ENCODE measurements around the gene DGUOK.

DGUOK gene

GRCh38 chr2:73981081-73982001 is 54.7 kb downstream of the DGUOK start:
- no peak for DNase-seq

GRCh38 chr2:73982140-73982617 is 55.5 kb downstream of the DGUOK start:
- DNase-seq = no peak

DNA sequence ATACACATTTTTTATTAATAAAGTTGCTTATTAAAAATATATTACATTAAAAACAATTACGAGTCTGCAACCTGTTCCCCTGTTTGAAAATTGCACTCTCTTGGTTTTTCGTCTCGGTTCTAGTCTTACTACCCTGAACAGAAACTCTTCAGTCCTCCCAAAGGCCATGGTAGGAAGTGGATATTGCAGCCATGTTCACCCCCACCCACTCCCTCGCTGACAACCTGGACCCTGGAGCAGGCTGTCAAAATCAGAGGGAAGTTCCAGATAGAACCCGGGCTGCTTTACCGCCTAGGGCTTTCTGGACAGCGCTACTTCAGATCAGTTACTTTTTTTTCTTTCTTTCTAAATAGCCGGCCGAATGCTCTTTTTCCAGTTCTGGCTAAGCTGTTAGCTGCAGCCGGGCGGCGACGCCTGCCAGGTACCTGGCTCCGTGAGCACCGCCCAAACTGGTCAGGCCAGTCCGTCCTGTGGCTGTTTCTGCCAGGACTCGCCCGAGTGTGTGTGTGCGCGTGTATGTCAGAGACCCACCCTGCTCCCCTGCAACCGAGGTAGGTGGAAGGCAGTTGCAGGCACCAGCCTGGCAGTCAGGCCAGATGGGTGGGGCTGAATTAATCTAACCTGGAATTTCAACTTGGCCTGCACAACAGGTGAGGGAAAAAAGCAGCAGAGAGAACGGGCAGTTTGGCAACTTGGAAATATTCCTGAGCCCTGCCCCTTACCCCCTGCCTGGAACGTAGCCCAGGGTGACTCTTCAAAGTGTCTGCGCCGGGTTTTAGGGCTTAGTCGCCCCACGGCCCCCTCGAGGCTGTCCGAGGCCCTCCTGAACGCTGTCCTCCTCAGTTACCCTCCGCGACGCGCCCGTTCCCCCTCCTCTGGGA is 56.9 kb downstream of the DGUOK start:
- no peak for DNase-seq

DNA sequence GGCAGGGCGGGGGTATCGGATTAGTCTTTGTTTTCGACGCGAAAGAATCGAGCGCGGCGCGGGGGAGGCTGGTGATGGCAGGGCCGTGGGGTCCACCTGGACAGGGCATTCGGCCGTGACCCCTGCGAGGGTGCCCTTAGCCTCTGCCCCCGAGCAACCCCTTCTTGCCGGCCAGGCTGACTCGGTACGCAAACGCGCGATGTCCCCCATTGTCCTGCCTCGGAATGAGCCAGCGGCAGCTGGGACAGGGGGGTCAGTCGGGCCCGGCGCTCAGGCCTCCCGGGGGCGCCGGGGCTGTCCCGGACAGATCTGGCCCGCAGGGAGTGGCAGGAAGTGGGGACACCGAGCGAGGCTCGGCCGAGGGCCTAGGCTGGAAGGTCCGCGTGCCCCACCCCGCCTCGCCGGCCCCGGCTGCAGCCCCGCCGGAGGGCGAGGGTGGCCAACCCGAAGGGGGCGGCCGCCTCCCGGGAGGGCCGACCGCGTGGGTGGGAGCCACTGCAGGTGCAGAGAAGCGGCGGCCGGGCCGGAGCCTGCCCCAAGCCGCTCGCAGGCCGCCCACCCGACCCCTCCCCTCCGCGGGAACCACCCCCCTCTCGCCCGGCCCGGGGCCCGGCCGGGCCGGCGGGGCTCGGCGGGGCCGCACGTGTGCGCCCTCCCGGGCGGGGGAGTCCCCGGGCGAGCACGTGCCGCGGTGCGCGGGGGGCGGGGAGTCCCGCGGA is 57.7 kb downstream of the DGUOK start, which contains the start of gene TET3:
TSS of gene TET3 (plus strand) at position 708 of the 719 bp plus-strand sequence. CDS start 1,494 bp downstream, outside the sequence.
- DNase-seq = peak; percentile 51

DNA sequence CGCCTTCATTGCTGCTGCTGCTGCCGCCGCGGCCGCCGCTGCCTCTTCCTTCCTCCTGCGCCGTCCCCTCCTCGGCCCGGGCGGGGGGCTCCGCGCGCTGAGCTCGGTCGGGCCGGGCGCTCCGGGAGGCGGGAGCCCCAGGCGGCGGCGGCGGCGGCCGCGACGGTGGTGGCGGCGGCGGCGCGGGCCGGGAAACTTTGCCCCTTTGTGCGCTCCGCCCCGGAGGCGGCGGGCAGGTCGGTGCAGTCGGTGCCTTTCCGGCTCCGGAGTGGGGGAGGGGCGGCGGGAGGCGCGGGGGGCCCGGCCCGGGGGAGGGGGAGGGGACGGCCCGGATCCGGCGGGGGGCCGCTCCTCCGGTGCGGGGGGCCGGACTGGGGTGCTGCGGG is 58.2 kb downstream of the DGUOK start:
- DNase-seq = peak; percentile 51

GRCh38 chr2:73985308-73986084 is 58.8 kb downstream of the DGUOK start:
- DNase-seq = peak; percentile 32

DNA sequence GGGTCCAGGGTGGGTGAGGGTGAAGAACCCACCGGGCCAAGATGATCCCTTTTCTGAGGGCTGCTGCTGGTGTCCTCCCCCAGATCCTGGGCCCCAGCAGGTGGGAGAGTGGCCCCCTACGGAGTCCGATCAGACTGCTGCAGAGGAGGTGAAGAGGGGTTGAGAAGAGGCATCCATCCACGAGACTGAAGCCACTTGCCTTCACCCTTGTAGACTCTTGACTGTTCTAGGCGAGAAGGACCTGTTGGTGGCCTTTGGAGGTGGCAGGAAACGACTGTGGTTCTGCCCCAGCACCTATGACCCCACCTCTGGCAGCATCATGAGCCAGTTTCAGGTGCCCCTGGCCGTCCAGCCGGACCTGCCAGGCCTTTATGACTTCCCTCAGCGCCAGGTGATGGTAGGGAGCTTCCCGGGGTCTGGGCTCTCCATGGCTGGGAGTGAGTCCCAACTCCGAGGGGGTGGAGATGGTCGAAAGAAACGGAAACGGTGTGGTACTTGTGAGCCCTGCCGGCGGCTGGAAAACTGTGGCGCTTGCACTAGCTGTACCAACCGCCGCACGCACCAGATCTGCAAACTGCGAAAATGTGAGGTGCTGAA is 59.5 kb downstream of the DGUOK start:
- DNase-seq = no peak

- no peak for DNase-seq
Measured at GRCh38 chr2:73987109-73987947, 60.6 kb downstream of the DGUOK start.

DNA sequence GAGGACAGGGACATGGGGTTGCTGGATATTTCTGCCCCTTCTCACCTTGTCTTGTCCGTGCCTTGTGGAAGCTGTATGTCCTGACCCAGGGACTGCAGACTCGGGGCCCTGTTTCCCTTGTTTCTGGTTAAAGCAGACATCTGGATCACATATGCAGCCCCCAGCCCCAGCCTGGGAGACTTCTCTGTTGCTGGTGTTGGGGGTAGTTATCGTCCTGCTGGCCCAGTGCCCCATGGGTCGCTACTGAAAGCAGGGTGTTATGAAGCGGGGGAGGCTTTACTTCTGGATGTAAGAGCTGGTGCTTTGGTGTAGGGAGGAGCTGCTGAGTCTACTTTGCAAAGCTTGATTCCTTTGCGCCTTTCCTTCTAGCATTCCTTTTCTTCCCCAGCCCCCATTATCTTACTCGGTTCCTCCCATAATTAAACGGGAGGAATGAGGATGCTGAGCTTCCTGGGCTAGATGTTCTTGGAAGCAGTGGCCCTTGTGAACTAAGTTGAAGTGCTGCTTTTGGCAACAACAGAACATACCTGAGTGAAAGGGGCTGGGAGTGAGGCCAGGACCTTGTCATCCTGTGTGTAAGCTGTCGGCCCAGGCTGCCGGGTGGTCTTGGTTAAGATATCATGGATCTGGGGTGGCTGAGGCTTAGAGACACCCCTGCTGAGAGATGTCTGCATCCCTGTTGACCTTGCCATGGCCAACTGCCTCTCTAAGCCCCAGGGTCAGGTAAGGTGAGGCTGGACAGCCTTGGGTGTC is 61.4 kb downstream of the DGUOK start:
- DNase-seq = no peak

DNA sequence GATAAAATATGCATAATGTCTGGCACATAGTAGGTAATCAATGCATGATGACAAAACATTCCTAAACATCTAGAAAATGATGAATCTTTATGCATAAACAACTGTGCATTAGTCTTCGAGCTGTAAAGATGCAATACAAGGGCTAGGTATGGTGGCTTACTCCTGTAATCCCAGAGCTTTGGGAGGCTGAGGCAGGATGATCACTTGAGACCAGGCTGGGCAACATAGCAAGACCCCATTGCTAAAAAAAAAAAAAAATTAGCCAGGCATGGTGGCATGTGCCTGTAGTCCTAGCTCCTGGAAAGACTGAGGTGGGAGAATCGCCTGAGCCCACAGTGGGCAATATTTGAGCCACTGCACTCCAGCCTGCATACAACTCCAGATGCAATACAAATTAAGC is 63.3 kb downstream of the DGUOK start:
- no peak for DNase-seq

DNA sequence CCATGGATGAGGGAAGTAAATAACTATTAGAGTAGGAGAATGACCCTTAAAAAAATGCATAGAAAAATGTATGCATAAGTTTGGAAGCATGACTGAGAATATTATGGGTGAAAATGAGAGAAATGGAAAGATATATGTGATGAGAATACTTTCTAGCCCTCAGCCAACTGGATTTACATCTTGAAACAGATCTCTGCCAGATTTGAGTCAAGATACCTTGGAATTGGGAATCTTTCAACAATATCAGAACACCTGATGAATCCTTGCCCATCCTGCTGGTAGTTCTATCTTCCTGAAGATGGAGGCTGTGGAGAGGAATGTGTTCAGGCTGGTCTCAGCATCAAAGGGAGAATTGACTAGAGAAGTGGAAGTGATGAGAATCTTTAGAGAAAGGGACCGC is 63.9 kb downstream of the DGUOK start:
- no peak for DNase-seq

- no peak for DNase-seq
Measured at GRCh38 chr2:73992036-73992435, 65.4 kb downstream of the DGUOK start.

GRCh38 chr2:73993376-73993775 is 66.7 kb downstream of the DGUOK start:
- DNase-seq = no peak

DNA sequence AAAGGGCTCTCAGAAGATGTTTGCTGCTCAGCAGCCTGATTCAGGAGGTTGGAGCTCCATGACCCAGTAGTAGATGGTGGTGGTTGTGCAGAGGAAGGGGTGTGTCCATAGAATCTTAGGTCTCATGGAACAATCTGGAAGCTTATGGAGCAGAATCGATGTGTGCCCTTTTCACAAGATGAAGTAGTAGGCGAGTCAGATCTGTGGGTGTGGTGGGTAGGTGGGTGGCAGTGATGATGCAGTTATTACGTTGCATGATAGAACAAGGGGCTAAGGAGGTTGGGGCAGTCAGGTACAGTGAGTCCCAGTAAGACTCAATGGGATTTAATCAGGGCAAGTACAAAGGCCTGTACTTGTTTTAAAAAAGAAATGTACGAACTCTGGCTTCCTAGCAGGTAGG is 67.1 kb downstream of the DGUOK start:
- DNase-seq = no peak

- DNase-seq = no peak
Measured at GRCh38 chr2:73994178-73994831, 67.6 kb downstream of the DGUOK start.

- no peak for DNase-seq
Measured at GRCh38 chr2:73995810-73996209, 69.1 kb downstream of the DGUOK start.

GRCh38 chr2:73997813-73998212 is 71.1 kb downstream of the DGUOK start:
- no peak for DNase-seq

GRCh38 chr2:73998451-73998850 is 71.8 kb downstream of the DGUOK start:
- no peak for DNase-seq

GRCh38 chr2:73998933-73999332 is 72.3 kb downstream of the DGUOK start:
- DNase-seq = no peak

Measured in NK-92 treated with Interleukin-12 subunit alpha and Interleukin-12 subunit beta, amount 100 ng/mL, for 24 hours (cell line).